Subcutaneous adipose tissue (tissue), 4 donors: ENCODE results near the gene DAO. TPM values are rescaled to one million over a fixed set of nuclear protein-coding genes. Genes with fewer than 3 reads are reported as not detected.

Experiments used
- total RNA-seq, 4 donors: library from RNA; depleted of rRNA; stranded (reverse); fragments of >200 nt; gene quantifications; one replicate each; pipeline ENCODE4 v1.1.0, GENCODE V29; 2016
- TF ChIP-seq, protein P1 (sequence below): fragments of 450-650 bp; IDR thresholded peaks from one replicate; pipeline ENCODE4 v1.5.1; 2016; ENCODE audit warnings: low read depth, mild to moderate bottlenecking, control low read depth, antibody characterized with exemption, moderate library complexity

DAO gene
- total RNA-seq, 4 donors from 2014 or later: not detected

DNA sequence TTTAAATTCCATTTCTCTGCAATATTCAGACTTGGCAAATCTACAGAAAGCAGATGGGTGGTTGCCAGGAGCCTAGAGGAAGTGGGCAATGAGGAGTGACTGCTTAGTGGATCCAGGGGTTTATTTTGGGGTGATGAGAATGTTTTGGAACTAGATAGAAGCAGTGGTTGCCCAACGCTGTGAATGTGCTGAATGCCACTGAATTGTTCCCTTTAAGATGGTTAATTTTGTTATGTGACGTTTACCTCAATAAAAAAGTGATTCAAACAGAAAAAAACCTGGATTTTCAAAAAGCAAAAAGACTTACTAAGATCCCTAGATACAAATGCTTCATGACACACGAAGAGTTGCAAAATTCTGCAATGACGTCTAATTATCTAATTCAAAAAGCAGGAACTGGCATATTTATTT lies 34.2 kb downstream of the DAO start:
- TF ChIP-seq, protein P1, sequence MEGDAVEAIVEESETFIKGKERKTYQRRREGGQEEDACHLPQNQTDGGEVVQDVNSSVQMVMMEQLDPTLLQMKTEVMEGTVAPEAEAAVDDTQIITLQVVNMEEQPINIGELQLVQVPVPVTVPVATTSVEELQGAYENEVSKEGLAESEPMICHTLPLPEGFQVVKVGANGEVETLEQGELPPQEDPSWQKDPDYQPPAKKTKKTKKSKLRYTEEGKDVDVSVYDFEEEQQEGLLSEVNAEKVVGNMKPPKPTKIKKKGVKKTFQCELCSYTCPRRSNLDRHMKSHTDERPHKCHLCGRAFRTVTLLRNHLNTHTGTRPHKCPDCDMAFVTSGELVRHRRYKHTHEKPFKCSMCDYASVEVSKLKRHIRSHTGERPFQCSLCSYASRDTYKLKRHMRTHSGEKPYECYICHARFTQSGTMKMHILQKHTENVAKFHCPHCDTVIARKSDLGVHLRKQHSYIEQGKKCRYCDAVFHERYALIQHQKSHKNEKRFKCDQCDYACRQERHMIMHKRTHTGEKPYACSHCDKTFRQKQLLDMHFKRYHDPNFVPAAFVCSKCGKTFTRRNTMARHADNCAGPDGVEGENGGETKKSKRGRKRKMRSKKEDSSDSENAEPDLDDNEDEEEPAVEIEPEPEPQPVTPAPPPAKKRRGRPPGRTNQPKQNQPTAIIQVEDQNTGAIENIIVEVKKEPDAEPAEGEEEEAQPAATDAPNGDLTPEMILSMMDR: no peak

DNA sequence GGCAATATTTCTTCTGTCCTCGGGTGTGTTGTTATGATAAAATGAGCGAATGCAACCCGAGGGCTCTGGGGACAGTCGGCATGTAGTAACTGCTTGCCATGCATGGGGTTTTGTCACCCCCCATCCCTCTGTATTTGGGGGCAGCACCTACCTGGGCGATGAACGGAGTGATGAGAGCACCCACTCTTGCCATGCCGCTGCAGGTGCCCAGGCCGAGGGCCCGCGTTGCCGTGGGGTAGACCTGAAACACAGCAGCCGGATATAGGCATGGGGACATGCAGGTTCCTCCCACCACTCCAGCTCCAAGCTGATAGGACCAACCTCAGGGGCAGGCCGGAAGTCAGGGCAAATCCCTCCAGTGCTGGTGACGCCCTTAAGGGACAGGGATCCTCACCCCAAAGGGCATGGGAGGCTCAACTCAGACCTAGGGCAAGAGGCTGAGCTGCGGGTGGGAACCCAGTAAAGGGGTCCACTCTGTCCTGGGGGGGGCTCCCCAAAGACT lies 35.8 kb downstream of the DAO start:
- TF ChIP-seq, protein P1: no peak

DNA sequence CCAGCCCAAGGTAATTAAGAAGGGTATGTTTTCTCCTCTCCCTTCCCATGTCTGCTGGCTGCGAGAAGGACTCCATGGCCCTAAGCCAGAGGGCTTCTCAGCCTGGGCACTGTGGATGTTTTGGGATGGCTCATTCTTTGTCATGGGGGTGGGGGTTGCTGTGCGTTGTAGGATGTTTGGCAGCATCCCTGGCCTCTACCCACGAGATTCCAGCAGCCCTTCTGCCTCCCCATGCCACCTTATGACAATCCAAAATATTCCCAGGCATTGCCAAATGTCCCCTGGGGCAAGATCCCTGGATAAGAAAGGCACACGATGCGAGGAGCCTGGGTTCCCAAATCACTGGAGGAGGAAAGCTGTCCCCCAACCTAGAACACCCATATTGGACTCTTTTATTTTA lies 36.4 kb downstream of the DAO start:
- TF ChIP-seq, protein P1: no peak

DNA sequence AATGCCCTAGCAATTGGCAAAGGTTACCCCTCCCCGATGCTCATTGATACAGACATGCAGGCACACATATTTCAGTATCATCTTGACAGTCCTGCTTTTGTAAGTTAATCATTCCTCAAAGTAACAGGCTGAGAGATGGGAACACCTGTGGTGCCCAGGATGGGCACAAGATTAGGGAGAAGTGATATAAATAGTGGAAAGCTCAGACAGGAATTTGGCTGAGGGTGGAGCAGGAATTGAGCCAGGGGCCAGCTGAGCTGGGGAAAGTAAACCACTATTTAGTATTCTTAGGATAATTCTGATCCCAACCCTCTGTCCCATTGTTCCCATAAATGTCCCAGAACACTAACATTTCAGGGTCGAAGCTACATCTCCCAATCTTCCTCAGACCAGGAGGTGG lies 38.3 kb downstream of the DAO start:
- TF ChIP-seq, protein P1: no peak

DNA sequence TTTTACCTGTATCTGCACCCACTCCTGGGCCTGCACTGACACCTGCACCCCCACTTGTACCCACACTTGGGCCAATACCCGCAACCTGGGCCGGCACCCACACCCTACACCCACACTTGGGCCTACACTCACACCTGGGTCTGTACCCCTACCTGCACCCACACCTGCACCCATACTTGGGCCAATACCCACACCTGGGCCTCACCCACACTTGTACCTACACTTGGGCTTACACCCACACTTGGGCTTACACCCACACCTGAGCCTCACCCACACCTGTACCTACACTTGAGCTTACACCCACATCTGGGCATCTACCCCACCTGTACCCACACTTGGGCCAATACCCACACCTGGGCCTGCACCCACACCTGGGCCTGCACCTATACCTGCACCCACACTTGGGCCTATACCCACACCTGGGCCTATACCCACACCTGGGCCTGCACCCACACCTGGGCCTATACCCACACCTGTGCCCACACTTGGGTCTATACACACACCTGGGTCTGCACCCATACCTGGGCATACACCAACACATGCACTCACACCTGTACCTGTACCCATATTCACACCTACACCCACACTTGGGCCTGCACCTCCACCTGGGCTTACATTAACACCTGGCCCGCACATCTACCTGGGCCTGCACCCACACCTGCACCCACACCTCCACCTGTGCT lies 39.2 kb downstream of the DAO start:
- TF ChIP-seq, protein P1: no peak

DNA sequence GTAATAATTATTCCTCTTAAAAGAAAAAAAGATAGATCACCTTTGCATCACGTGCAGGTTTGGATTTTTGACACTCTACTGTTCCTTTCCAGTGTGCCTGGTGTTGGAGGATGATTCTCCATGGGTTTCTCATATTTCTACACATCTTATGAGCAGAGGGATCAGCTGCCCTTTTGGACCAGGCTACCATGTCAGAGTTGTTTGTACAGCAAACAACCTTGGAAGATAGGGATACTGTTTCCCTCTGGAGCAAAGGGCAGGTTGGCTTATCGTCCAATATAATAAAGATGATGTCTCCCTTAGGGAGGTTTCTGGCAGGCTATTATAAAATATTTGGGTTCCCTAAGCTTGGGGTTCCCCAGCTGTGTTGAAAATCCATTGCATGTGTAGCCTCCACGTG lies 42.1 kb downstream of the DAO start:
- TF ChIP-seq, protein P1: no peak

DNA sequence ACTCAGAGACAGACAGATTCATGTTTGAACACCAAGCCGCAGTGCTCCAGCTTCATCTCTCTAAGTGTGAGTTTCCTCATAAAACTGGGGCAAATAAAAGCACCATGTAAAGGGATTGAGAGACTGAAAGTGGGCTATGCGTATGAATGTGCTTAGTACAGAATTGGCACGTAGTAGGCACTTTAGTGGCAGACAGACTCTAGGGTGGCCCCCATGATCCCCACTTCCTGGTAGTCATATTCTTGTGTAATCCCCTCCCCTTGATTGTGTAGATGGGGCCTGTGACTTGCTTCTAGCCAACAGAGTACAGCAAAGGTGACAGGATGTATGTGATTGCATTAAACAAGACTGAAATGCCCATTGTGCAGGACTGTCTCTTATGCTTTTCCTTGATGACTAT lies 43.0 kb downstream of the DAO start:
- TF ChIP-seq, protein P1: no peak
